Activated CD8-positive, alpha-beta memory T cell treated with anti-CD3 and anti-CD28 coated beads, Interleukin-2, amount 10 ng/mL, durations not matched to agents 7 days and 5 days (primary cell): ENCODE measurements around the gene EHMT2. TPM values are rescaled to one million over a fixed set of nuclear protein-coding genes. Genes with fewer than 3 reads are reported as not detected.
A peak's percentile ranks its signal among the peaks of the same experiment; 100 is the strongest.
"Not testable (repeated sequence)": the region's sequence is repeated elsewhere in the genome, so short reads cannot be mapped to it uniquely, and the experiment has no call there.

Experiments
- ATAC-seq: fragments of 150-1000 bp; cut with Tn5 transposase; one replicate; pipeline ENCODE4 v1.10.0; 2021; ENCODE audit warnings: moderate library complexity
- CTCF ChIA-PET: fragments of 350-600 bp; sonication (Branson Sonifier 250); formaldehyde crosslinking; loops from one replicate; lab custom pipeline; 2021; ENCODE audit warnings: antibody characterized with exemption; lab: Charles Lee
- DNase-seq: peaks from one replicate; pipeline ENCODE4 v3.0.0-alpha.2; 2020
- H3K27ac Mint-ChIP-seq: one replicate; pipeline ENCODE4 v1.8.0; 2021; ENCODE audit warnings: mild to moderate bottlenecking, mixed read lengths
- H3K27me3 Mint-ChIP-seq: one replicate; pipeline ENCODE4 v1.8.0; 2021; ENCODE audit warnings: mixed read lengths
- H3K36me3 Mint-ChIP-seq: one replicate; pipeline ENCODE4 v1.8.0; 2021; ENCODE audit warnings: mild to moderate bottlenecking, mixed read lengths
- H3K4me1 Mint-ChIP-seq: one replicate; pipeline ENCODE4 v1.8.0; 2021; ENCODE audit warnings: mixed read lengths
- H3K4me3 Mint-ChIP-seq: one replicate; pipeline ENCODE4 v1.8.0; 2021; ENCODE audit warnings: mild to moderate bottlenecking, moderate library complexity, mixed read lengths
- H3K9me3 Mint-ChIP-seq: one replicate; pipeline ENCODE4 v1.8.0; 2022; ENCODE audit warnings: low read depth, mixed read lengths
- total RNA-seq, 2 experiments: library from RNA; stranded (reverse); gene quantifications; one replicate each; pipeline ENCODE4 v1.2.3, GENCODE V29; 2021

The EHMT2 gene
- total RNA-seq, 2 experiments from 2014 or later = 78.7 to 79.0 TPM

GRCh38 chr6:31851980-31852718 lies 45.3 kb downstream of the EHMT2 start:
- not testable (repeated sequence) for H3K27ac Mint-ChIP-seq, H3K4me3 Mint-ChIP-seq, H3K27me3 Mint-ChIP-seq, H3K36me3 Mint-ChIP-seq, H3K9me3 Mint-ChIP-seq, H3K4me1 Mint-ChIP-seq, ATAC-seq, DNase-seq
- CTCF ChIA-PET = interaction anchor here (0.6 to 1.5 kb wide), 2 partner anchors 11 to 17 kb away, joined by 4 to 6 read pairs; partner anchors contain the start of gene NEU1

GRCh38 chr6:31851485-31851832 lies 46.0 kb downstream of the EHMT2 start:
- CTCF ChIA-PET = no interaction called here
- Mint-ChIP-seq H3K4me3 (no peak overlapping the region), H3K4me1 (no peaks in the 10 kb centered on the region), H3K27me3 (no peaks in the 10 kb centered on the region), H3K36me3 (no peaks in the 10 kb centered on the region), H3K9me3 (no peaks in the 10 kb centered on the region), H3K27ac (no peak overlapping the region)
- DNase-seq = no peak
- ATAC-seq = no peak

- CTCF ChIA-PET = no interaction called here
- H3K9me3 Mint-ChIP-seq = no peaks in the 10 kb centered on the region
- H3K27me3 Mint-ChIP-seq = no peaks in the 10 kb centered on the region
- ATAC-seq = no peak
- H3K4me3 Mint-ChIP-seq = no peak overlapping the region
- H3K27ac Mint-ChIP-seq = no peak overlapping the region
- H3K4me1 Mint-ChIP-seq = no peaks in the 10 kb centered on the region
- DNase-seq = no peak
- no peaks in the 10 kb centered on the region for H3K36me3 Mint-ChIP-seq
Measured at GRCh38 chr6:31850765-31851484, 46.6 kb downstream of the EHMT2 start.

GRCh38 chr6:31847276-31847978 lies 50.1 kb downstream of the EHMT2 start:
- Mint-ChIP-seq H3K27me3 (no peaks in the 10 kb centered on the region), H3K36me3 (peaks cover 3% of the 10 kb centered on the region), H3K27ac (no peak overlapping the region), H3K4me3 (no peak overlapping the region), H3K4me1 (no peaks in the 10 kb centered on the region), H3K9me3 (no peaks in the 10 kb centered on the region)
- CTCF ChIA-PET = no interaction called here
- ATAC-seq = no peak
- no peak for DNase-seq

- H3K4me1 Mint-ChIP-seq = peaks cover 3% of the 10 kb centered on the region
- H3K36me3 Mint-ChIP-seq = peaks cover 22% of the 10 kb centered on the region
- no peak overlapping the region for H3K4me3 Mint-ChIP-seq
- ATAC-seq (no peak), DNase-seq (no peak)
- no peaks in the 10 kb centered on the region for H3K27me3 Mint-ChIP-seq
- CTCF ChIA-PET = interaction anchor here (1.1 kb wide), 1 partner anchor 13 kb away, joined by 3 read pairs; no protein-coding TSS in a partner anchor
- H3K9me3 Mint-ChIP-seq = no peaks in the 10 kb centered on the region
- peak overlapping the region; percentile 57 for H3K27ac Mint-ChIP-seq
Measured at GRCh38 chr6:31844507-31844906, 53.0 kb downstream of the EHMT2 start.

- Mint-ChIP-seq H3K4me3 (no peak overlapping the region), H3K27me3 (no peaks in the 10 kb centered on the region), H3K9me3 (no peaks in the 10 kb centered on the region), H3K4me1 (peaks cover 26% of the 10 kb centered on the region), H3K36me3 (peaks cover 46% of the 10 kb centered on the region), H3K27ac (peak overlapping the region; percentile 28)
- DNase-seq (no peak), ATAC-seq (no peak)
- CTCF ChIA-PET = no interaction called here
Measured at GRCh38 chr6:31842053-31842452, 55.4 kb downstream of the EHMT2 start.

GRCh38 chr6:31839779-31840126 lies 57.7 kb downstream of the EHMT2 start:
- H3K4me1 Mint-ChIP-seq = peaks cover 36% of the 10 kb centered on the region
- not testable (repeated sequence) for DNase-seq, H3K9me3 Mint-ChIP-seq, H3K4me3 Mint-ChIP-seq, H3K27me3 Mint-ChIP-seq, H3K27ac Mint-ChIP-seq, ATAC-seq
- CTCF ChIA-PET = interaction anchor here (0.6 to 1.5 kb wide), 5 partner anchors 13 to 161 kb away, joined by 3 to 8 read pairs (median 4); partner anchors contain the start of gene NEU1
- H3K36me3 Mint-ChIP-seq = peaks cover 63% of the 10 kb centered on the region

GRCh38 chr6:31838968-31839367 lies 58.5 kb downstream of the EHMT2 start:
- DNase-seq (no peak), ATAC-seq (no peak)
- H3K4me3 Mint-ChIP-seq = peak overlapping the region; percentile 45
- no peaks in the 10 kb centered on the region for H3K27me3 Mint-ChIP-seq
- peaks cover 39% of the 10 kb centered on the region for H3K4me1 Mint-ChIP-seq
- H3K36me3 Mint-ChIP-seq = peaks cover 63% of the 10 kb centered on the region
- H3K27ac Mint-ChIP-seq = peak overlapping the region; percentile 18
- CTCF ChIA-PET = interaction anchor here (0.6 to 1.8 kb wide), 6 partner anchors 9 to 158 kb away, joined by 3 to 8 read pairs (median 4); partner anchors contain the start of gene NEU1
- no peaks in the 10 kb centered on the region for H3K9me3 Mint-ChIP-seq

- ATAC-seq, DNase-seq, H3K27me3 Mint-ChIP-seq, H3K9me3 Mint-ChIP-seq: not testable (repeated sequence)
- peaks cover 63% of the 10 kb centered on the region for H3K36me3 Mint-ChIP-seq
- H3K4me1 Mint-ChIP-seq = peaks cover 41% of the 10 kb centered on the region
- peak overlapping the region; percentile 98 for H3K27ac Mint-ChIP-seq
- CTCF ChIA-PET = interaction anchor here (1.8 kb wide), 1 partner anchor 8 kb away, joined by 6 read pairs; no protein-coding TSS in a partner anchor
- H3K4me3 Mint-ChIP-seq = peak overlapping the region; percentile 99
Measured at GRCh38 chr6:31838114-31838553, 59.4 kb downstream of the EHMT2 start.

GRCh38 chr6:31837369-31838113 lies 60.0 kb downstream of the EHMT2 start:
- DNase-seq (no peak), ATAC-seq (no peak)
- H3K36me3 Mint-ChIP-seq = peaks cover 63% of the 10 kb centered on the region
- no peaks in the 10 kb centered on the region for H3K27me3 Mint-ChIP-seq
- H3K27ac Mint-ChIP-seq = peak overlapping the region; percentile 98
- H3K4me1 Mint-ChIP-seq = peaks cover 44% of the 10 kb centered on the region
- H3K9me3 Mint-ChIP-seq = no peaks in the 10 kb centered on the region
- CTCF ChIA-PET = interaction anchor here (0.8 to 1.8 kb wide), 3 partner anchors 8 to 157 kb away, joined by 3 to 6 read pairs (median 4); partner anchors contain the start of genes LY6G5C and NEU1
- H3K4me3 Mint-ChIP-seq = peak overlapping the region; percentile 99

GRCh38 chr6:31836474-31837368 lies 60.8 kb downstream of the EHMT2 start:
- ATAC-seq (no peak), DNase-seq (no peak)
- Mint-ChIP-seq H3K9me3 (no peaks in the 10 kb centered on the region), H3K4me3 (peak overlapping the region; percentile 99), H3K27me3 (no peaks in the 10 kb centered on the region), H3K4me1 (peaks cover 46% of the 10 kb centered on the region), H3K27ac (peak overlapping the region; percentile 98), H3K36me3 (peaks cover 60% of the 10 kb centered on the region)
- CTCF ChIA-PET = interaction anchor here (0.6 to 1.4 kb wide), 6 partner anchors 26 to 290 kb away, joined by 3 to 4 read pairs (median 4); partner anchors contain the start of genes ABHD16A, ATP6V1G2, LY6G5C and NEU1

GRCh38 chr6:31836047-31836473 lies 61.4 kb downstream of the EHMT2 start:
- Mint-ChIP-seq H3K4me1 (peaks cover 49% of the 10 kb centered on the region), H3K27ac (peak overlapping the region; percentile 98), H3K36me3 (peaks cover 59% of the 10 kb centered on the region), H3K27me3 (no peaks in the 10 kb centered on the region), H3K4me3 (peak overlapping the region; percentile 99), H3K9me3 (no peaks in the 10 kb centered on the region)
- CTCF ChIA-PET = interaction anchor here (0.6 to 1.4 kb wide), 6 partner anchors 27 to 290 kb away, joined by 3 to 4 read pairs (median 4); partner anchors contain the start of genes ABHD16A, ATP6V1G2 and NEU1
- ATAC-seq = no peak
- DNase-seq = no peak
